Measurements from ENCODE around the gene ZC2HC1B.
"Not testable (repeated sequence)": the region's sequence is repeated elsewhere in the genome, so short reads cannot be mapped to it uniquely, and the experiment has no call there.

Gene ZC2HC1B, protein sequence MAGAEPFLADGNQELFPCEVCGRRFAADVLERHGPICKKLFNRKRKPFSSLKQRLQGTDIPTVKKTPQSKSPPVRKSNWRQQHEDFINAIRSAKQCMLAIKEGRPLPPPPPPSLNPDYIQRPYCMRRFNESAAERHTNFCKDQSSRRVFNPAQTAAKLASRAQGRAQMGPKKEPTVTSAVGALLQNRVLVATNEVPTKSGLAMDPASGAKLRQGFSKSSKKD

DNA sequence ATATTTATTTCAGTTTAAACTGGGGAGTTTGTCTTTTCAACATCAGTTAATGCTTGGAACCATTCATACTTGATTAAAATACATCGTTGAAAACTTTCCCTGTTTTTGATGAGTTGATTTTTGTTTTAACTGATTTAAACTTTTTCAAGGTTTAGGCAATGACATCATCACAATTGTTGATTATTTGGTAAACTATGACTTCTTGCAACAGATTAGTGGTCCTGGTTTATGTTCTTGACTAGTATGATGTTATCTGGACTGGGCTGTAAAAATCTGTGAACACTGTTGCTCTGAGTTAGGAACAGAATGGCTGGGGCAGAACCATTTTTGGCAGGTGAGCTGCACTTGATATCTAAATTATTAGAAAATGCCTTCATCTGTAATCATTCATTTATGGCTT, at the start of gene ZC2HC1B:
ZC2HC1B (plus strand) TSS at position 241 of the 400 bp plus-strand sequence; CDS start at position 307, 66 bp downstream.
- no peak for DNase-seq
- intact Hi-C loops (cut with DNase I) = no loop called here

DNA sequence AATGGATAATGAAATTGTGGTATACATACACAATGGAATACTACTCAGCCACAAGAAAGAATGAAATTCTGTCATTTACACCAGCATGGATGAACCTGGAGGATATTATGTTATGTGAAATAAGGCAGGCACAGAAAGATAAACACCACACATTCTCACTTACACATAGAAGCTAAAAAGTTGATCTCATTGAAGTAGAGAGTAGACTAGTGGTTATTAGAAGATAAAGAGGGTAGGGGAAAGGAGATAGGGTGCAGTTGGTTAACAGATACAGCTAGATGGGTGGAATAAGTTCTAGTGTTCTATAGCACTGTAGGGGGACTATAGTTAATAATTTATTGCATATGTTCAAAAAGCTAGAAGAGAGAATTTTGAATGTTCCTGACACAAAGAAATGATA, 46.7 kb upstream of the ZC2HC1B start:
- no peak for DNase-seq
- intact Hi-C loops (cut with DNase I) = no loop called here

DNA sequence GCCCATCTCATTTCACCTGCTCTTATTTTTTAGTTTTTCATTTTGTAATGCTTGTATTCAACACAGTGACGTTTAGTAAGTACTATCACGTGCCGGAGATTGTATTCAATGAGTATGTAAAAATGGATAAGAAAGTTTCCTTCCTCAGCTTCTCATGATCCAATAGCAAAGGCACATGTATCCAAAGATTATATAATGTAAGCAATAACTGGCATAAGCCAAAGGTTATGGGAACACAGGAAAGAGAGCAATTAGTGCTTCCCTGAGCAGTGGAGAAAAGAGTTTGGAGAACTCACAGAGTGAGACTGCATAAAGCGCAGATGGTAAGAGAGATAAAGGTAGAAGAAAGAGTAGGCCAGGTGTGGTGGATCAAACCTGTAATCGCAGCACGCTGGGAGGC, 42.9 kb upstream of the ZC2HC1B start:
- intact Hi-C loops (cut with DNase I) = no loop called here
- no peak for DNase-seq

DNA sequence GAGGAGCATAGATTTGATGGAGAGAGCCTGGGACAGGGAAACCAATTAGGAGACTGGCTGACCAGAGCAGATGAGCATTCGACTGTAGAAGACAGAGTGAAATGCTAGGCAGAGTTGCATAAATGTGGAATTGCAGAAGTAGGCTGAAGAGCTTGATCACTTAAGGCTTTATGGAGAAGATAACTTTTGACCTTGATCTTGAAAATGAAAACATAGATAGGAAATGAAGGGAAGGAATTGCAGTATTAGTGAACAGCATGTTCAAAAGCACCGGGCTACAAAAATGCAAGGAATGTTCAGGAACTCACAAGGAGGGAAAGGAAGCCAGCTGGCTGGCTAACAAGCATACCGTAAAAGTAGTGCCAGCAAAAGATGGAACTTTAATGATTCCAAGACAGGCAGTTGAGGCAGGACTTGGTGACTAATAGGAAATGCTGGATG, 41.7 kb upstream of the ZC2HC1B start:
- DNase-seq = no peak
- intact Hi-C loops (cut with DNase I) = no loop called here

DNA sequence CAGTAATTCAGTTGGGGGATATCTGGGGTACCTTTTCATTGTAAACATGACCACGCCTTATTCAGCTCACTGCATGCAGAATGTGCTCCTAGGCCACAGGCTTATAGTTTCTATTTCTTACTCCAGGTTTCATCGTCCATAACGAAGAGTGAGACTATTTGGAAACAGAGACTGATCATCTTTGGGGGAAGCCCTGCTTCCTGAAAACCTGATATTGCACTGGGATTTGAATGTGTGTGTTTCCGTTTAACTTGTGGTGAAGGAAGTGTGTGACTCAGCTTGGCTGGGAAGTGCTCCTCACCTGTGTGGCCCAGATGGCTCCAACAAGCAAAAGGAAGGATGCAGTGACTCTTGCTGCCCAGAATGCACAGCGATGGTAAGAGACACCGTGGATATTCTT, 40.7 kb upstream of the ZC2HC1B start:
- intact Hi-C loops (cut with DNase I) = no loop called here
- DNase-seq = no peak

DNA sequence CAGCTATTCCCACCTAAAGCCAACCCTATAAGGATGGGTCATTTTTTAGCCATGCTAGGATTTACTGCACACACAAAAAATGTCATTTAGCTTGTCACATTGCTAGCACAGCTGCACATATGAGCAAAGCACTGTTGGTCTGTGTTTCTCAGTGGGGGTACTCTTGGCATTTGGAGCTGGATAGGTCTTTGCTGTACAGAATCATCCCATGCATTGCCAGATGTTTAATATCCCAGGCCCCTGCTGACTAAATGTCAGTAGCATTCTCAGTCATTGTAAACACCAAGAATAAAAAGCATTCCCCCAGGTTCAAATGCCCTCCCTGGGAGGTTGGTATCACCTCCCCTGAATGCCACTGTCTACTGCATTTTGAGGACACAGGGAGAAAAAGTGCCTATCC, 35.7 kb upstream of the ZC2HC1B start:
- no peak for DNase-seq
- intact Hi-C loops (cut with DNase I) = no loop called here

DNA sequence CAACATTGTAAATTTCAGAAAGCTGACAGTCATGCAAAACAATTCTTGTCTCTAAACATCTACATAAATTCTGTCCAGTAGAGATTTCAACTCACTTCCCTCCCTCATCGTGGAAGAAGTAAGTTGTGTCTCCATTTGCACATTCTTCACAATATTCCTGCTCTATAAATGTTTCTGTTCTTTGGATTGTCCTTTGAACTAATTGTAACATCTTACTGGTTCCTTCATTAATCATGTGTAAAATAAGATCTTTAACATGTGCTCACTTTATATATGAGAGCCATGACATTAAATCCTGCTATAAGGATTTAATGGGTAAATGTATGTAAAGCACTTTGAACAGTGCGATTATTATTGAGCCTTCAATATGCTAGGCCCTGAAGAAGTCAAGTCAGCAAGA, 28.1 kb upstream of the ZC2HC1B start:
- DNase-seq = no peak

DNA sequence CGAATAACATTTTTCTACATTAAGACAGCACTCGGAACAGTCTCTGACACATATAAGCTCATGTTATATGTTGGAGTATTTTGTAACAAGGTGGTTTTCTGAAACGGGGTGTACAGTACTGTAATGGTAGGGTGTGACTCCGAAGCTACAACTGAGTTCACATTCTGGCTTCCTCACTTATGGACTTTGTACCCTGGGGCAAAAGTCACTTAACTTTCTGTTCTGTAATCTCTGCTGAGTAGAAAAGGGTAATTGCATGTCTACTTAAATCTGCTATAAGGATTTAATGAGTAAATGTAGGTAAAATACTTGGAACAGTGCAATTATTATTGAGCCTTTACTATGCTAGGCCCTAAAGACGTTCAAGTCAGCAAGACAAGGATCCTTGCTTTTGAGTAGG, 25.9 kb upstream of the ZC2HC1B start:
- no peak for DNase-seq
- intact Hi-C loops (cut with DNase I) = no loop called here

More for the DNA sequence above, 28.1 kb upstream of the ZC2HC1B start:
- intact Hi-C loops (cut with DNase I) = no loop called here

DNA sequence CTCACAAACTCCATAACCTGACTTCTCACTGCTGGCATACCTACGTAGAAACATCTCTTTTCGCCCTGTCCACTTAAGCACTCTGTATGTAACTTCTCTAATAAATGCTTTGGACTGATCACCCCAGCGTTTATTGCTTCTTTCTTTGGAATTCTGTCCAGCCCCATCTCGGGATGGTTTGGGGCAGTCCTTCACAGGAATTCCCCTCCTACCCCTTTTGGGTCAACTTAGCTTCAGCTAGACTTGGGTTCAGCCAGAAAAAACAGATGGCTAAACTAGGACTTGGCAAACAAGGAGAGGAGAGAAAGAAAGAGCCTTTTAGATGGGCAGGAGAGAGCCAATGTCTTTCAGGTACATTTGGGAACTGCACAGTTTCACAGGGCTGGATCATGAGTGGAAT, 25.1 kb upstream of the ZC2HC1B start:
- DNase-seq = no peak
- intact Hi-C loops (cut with DNase I) = no loop called here

DNA sequence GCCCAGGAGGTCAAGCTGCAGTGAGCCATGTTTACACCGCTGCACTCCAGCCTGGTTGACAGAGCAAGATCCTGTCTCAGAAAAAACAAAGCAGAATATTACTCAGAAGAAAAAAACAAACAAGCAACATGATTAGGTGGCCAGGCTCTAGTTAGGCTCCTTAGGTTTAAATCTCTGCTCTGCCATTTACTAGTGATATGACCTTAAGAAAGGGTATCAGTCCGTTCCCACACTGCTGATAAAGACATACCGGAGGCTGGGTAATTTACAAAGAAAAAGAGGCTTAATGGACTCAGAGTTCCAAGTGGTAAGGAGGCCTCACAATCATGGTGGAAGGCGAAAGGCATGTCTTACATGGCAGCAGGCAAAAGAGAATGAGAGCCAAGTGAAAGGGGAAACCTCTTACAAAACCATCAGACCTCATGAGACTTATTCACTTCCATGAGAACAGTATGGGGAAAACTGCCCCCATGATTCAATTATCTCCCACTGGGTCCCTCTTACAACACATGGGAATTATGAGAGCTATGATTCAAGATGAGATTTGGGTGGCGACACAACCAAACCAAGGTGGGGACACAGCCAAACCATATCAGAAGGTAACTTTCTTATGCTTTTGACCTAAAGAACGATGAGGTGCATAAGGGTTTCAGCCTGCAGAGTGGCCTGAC, 23.5 kb upstream of the ZC2HC1B start:
- DNase-seq = no peak
- intact Hi-C loops (cut with DNase I) = no loop called here

DNA sequence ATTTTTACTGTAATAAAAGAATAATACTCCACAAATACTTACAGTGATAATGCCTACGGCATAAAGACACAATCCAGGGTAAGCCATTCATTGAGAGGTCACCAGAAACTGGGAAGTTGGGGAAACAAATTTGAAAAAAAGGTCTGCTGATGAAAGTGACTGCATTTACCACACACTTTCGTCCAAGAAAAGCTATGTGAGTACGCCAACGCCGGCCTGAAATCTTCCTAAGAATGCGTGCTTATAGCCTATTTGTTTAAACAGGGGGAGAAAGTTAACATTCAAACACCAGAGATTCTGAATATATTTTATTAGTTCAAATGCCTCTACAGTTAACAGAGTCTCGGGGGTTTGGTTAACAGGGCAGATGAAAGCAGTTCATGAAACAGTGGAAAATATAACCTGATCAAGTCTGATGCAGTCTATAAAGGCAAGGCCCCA, 21.8 kb upstream of the ZC2HC1B start:
- DNase-seq = peak in 5 of 42 donors; percentile 6 to 50 (median 19)
- intact Hi-C loops (cut with DNase I) = no loop called here

DNA sequence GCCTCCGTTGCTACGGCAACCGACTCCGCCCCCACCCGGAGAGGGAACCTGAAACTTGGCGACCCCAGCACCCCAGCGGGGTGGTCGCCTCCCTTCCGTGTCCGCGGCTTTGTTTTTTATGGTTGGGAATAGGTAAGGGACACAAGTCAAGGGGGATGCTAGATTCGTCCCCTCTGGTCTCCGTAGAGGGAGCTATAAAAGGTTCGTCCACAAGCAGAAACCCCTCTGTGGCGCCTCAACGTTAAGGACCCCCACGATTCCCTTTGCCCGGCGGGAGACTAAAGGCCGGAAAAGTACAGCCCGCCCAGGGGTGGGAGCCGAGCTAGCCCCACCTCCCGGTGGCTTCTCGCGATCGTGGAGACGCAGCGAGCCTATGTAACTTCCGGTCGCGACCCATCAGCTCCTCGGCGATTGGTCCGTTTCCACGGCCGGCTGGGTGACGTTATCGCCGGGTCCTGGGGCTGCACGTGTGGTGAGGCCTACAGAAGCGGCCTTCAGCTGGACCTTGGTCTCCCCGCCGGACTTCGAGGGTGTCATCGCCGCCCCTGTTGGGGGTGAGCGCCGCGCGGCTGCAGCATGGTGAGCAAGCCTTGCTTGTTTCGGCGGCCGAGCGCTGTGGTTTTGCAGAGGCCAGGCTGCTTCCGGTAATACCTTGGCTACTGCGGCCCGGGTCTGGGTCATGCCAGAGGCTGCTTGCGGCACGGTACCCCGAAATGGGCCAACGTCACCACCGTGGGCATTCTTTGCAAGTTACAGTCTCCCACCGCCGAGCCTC, 21.2 kb upstream of the ZC2HC1B start, which contains the start of gene LTV1:
LTV1 (plus strand) TSS at position 437 of the 775 bp plus-strand sequence; CDS start at position 577, 140 bp downstream.
- peak; percentile 95 to 99 (median 98) for DNase-seq
- intact Hi-C loops (cut with DNase I) = no loop called here

DNA sequence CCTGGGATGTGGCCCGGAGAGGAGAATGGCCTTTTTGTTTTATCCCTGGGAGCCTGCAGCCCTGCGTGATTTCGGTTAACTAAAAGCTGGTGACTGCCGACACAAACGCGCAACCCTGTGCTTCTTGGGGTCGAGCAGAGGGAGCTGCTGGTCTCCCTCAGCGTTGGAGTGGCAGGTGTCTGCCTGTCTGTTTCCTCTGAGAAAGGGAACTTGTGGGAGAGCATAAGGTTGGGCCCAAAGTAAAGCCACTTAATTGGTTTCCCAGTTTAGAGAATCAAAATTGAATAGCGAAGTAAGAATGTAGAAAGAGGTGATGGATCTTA, 20.6 kb upstream of the ZC2HC1B start:
- intact Hi-C loops (cut with DNase I) = no loop called here
- no peak for DNase-seq

DNA sequence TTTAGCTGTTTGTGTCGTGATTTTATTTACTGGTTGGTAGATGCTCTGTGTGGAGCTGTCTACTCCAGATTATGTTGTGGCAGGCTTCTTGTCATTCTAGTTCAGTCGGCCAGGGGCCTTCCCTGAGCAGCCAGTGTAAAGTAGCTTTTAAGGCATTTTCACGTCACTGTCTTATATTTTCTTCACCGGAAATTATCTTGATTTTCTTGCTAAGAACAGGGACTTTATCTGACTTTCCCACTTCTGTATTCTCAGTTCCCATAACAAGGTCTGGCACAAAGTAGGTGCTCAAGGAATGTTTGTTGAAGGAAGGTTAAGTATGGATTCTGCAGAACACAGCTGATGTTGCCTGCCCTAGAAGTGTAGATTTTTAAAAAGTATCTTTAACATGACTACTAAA, 20.3 kb upstream of the ZC2HC1B start:
- intact Hi-C loops (cut with DNase I) = no loop called here

DNA sequence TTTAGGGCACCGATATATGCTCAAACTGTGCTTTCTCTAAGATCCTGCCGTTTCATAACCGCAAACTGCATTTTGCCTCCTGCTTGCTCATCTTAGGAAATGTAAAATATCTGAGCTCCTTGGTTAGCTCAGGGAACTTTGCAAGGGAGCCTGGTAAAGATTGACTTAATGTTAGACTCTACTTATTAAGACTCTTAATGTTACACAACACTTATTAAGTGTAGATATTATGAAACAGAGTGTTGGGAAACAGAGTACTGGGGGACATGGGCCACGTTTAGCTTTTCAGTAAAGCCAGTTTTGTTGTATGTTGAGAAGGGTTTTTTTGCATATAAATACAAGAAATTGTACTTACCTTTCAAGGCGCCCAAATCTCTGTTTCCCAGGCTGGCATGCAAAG, 19.2 kb upstream of the ZC2HC1B start:
- intact Hi-C loops (cut with DNase I) = no loop called here
- no peak for DNase-seq

More for the DNA sequence above, 20.3 kb upstream of the ZC2HC1B start:
- no peak for DNase-seq

DNA sequence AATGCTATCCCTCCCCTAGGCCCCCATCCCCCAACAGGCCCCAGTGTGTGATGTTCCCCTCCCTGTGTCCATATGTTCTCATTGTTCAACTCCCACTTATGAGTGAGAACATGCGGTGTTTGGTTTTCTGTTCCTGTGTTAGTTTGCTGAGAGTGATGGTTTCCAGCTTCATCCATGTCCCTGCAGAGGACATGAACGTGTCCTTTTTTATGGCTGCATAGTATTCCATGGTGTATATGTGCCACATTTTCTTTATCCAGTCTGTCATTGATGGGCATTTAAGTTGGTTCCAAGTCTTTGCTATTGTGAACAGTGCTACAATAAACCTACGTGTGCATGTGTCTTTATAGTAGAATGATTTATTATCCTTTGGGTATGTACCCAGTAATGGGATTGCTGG, 12.6 kb upstream of the ZC2HC1B start:
- DNase-seq; intact Hi-C loops (cut with DNase I): not testable (repeated sequence)

DNA sequence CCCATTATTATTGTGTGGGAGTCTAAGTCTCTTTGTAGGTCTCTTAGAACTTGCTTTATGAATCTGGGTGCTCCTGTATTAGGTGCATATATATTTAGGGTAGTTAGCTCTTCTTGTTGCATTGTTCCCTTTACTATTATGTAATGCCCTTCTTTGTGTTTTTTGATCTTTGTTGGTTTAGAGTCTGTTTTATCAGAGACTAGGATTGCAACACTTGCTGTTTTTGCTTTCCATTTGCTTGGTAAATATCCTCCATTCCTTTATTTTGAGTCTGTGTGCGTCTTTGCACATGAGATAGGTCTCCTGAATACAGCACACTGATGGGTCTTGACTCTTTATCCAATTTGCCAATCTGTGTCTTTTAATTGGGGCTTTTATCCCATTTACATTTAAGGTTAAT, 9.2 kb upstream of the ZC2HC1B start:
- DNase-seq; intact Hi-C loops (cut with DNase I): not testable (repeated sequence)

DNA sequence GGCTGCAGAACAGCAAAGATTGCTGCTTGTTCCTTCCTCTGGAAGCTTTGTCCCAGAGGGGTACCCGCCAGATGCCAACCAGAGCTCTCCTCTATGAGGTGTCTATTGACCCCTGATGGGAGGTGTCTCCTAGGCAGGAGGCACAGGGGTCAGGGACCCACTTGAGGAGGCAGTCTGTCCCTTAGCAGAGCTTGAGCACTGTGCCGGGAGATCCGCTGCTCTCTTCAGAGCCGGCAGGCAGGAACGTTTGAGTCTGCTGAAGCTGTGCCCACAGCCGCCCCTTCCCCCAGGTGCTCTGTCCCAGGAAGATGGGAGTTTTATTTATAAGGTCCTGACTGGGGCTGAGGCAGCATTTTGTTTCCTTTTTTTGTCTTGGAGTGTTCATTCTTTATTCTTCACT, 7.5 kb upstream of the ZC2HC1B start:
- DNase-seq; intact Hi-C loops (cut with DNase I): not testable (repeated sequence)

DNA sequence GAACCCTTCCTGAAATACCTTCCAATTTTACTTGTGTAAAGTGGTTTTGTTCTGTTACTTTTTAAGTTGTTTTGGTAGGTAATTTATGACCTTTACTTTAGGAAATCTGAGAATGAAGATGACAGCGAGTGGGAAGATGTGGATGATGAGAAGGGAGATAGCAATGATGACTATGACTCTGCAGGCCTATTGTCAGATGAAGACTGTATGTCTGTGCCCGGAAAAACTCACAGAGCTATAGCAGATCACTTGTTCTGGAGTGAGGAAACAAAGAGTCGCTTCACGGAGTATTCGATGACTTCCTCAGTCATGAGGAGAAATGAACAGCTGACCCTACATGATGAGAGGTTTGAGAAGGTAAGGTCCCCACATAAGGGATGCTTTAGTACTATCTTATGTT, 6.6 kb upstream of the ZC2HC1B start:
- intact Hi-C loops (cut with DNase I) = no loop called here
- DNase-seq = peak in 4 of 42 donors; percentile 5 to 44 (median 18)
